Adrenal gland (tissue), 12 donors: ENCODE measurements around the gene FAM89B. TPM values are rescaled to one million over a fixed set of nuclear protein-coding genes. Genes with fewer than 3 reads are reported as not detected.

Source experiments
- DNase-seq, 7 donors: peaks; one replicate each; pipeline ENCODE4 v3.0.0-alpha.2; 2019 to 2020
- H3K27ac ChIP-seq, 5 donors: fragments of 200-600 bp; sonication (generic) in 4 of 5; 1 replicate in 3 of 5; 2 replicates in 2 of 5; pipeline versions ENCODE4 v1.5.1 to v1.8.0; 2016 to 2020; ENCODE audit warnings: mild to moderate bottlenecking in 1 of 5
- H3K27me3 ChIP-seq: fragments of 200-600 bp; 2 replicates; pipeline ENCODE4 v1.8.0; 2021
- H3K36me3 ChIP-seq, 2 donors: fragments of 200-600 bp; replicated peaks in 1 of 2; 1 replicate in 1 of 2; 2 replicates in 1 of 2; pipeline versions ENCODE4 v1.5.1 to v1.8.0; 2018 to 2022
- H3K4me1 ChIP-seq, 2 donors: fragments of 200-600 bp; replicated peaks in 1 of 2; 1 replicate in 1 of 2; 2 replicates in 1 of 2; pipeline versions ENCODE4 v1.5.1 to v1.8.0; 2018 to 2021
- H3K4me3 ChIP-seq, 4 donors: fragments of 200-600 bp; sonication (generic) in 3 of 4; one replicate each; pipeline ENCODE4 v1.5.1; 2016 to 2018
- H3K9me3 ChIP-seq, 3 donors: fragments of 200-600 bp; sonication (generic) in 1 of 3; replicated peaks in 1 of 3; 1 replicate in 2 of 3; 2 replicates in 1 of 3; pipeline versions ENCODE4 v1.5.1 to v1.8.0; 2016 to 2021
- CTCF ChIP-seq, 6 experiments: fragments of 450-650 bp in 4 of 6; fragments of 200-600 bp in 2 of 6; sonication (generic) in 1 of 6; IDR thresholded peaks; 1 replicate in 5 of 6; 2 replicates in 1 of 6; pipeline versions ENCODE4 v1.5.1 to v1.8.0; 2016 to 2021; ENCODE audit warnings: antibody characterized with exemption in 6 of 6, mild to moderate bottlenecking in 2 of 6, moderate library complexity in 1 of 6
- POLR2A ChIP-seq, 2 donors: fragments of 450-650 bp; IDR thresholded peaks; one replicate each; pipeline ENCODE4 v1.6.1; 2017; ENCODE audit warnings: antibody characterized with exemption in 2 of 2, mild to moderate bottlenecking in 2 of 2, moderate library complexity in 1 of 2
- WGBS, 4 donors: extraction: QIAGEN DNeasy Blood & Tissue Kit in 2 of 4; methylation state at CpG; one replicate each; pipeline versions ENCODE4 v1.1.5 to v1.1.7; 2013 to 2017; 5-methylcytosine and 5-hydroxymethylcytosine counted together
- intact Hi-C, 2 donors: fragments of 100-400 bp; cut with DNase I; formaldehyde crosslinking; loops; one replicate each; pipeline versions ENCODE4 v1.14.1 to v1.15.0; 2022 to 2023
- polyA plus RNA-seq, 3 donors: library from polyadenylated mRNA; stranded (reverse); fragments of 200-250 nt in 2 of 3; fragments of 350-450 nt in 1 of 3; fragmentation: Illumina TruSeq in 1 of 3; extraction: RNeasy Lipid Tissue Mini Kit (QIAGEN cat#74804) in 1 of 3; gene quantifications; one replicate each; pipeline ENCODE4 v1.2.3, GENCODE V29; 2013 to 2014
- total RNA-seq, 9 donors: library from RNA; depleted of rRNA in 4 of 9; stranded (reverse); fragments of >200 nt in 4 of 9; fragments of 120-200 nt in 1 of 9; fragmentation: NEBNext Ultra II Directional in 1 of 9; extraction: Animal tissue kit (Norgen Biotek cat#: 25700) in 1 of 9; gene quantifications; one replicate each; pipeline versions ENCODE4 v1.1.0 to v1.2.4, GENCODE V29; 2013 to 2023
- donor health status: healthy with polysubstance abuse.
- donor health status: Bipolar disorder and iron deficiency.
- donor health status: DM: yes; HTN: yes; CAD: no.
- donor health status: DM: no; HTN: no; CAD: no.
- donor health status: DM: no; HTN: no; CAD: no.
- donor health status: DM: yes; HTN: yes; CAD: no.

Gene FAM89B
- total and polyA plus RNA-seq, 12 donors: 7.0 to 77.1 (median 45.9) TPM

GRCh38 chr11:65558930-65559509 is 13.3 kb upstream of the FAM89B start:
- H3K4me1 ChIP-seq: peaks cover 40 to 61% of the 10 kb centered on the region in 2 donors
- no peaks in the 10 kb centered on the region for H3K9me3 ChIP-seq
- peak overlapping the region; percentile 86 to 96 (median 88) for H3K27ac ChIP-seq
- 24 to 71% (median 32%) methylated on average over 5 to 19 of the region's 19 CpGs for WGBS, 4 donors
- peak overlapping the region in 1 of 4 donors; percentile 82 for H3K4me3 ChIP-seq
- intact Hi-C loops: no loop called here
- peak in 5 of 7 donors; percentile 66 to 76 (median 69) for DNase-seq
- no peaks in the 10 kb centered on the region for H3K27me3 ChIP-seq
- TF ChIP-seq CTCF (IDR thresholded peaks at IDR 0.05) (no peak), POLR2A (IDR thresholded peaks at IDR 0.05) (no peak)
- H3K36me3 ChIP-seq: peaks cover 0 to under 1% of the 10 kb centered on the region in 2 donors

GRCh38 chr11:65559535-65559934 is 12.8 kb upstream of the FAM89B start:
- H3K27ac ChIP-seq: peak overlapping the region in 4 of 5 donors; percentile 86 to 96 (median 90)
- intact Hi-C loops: no loop called here
- no peak overlapping the region for H3K4me3 ChIP-seq
- DNase-seq: no peak
- no peaks in the 10 kb centered on the region for H3K27me3 ChIP-seq
- WGBS, 4 donors: 56 to 80% (median 66%) methylated on average over 1 to 5 of the region's 5 CpGs
- H3K4me1 ChIP-seq: peaks cover 40 to 58% of the 10 kb centered on the region in 2 donors
- TF ChIP-seq CTCF (IDR thresholded peaks at IDR 0.05): no peak
- no peak for TF ChIP-seq POLR2A (IDR thresholded peaks at IDR 0.05)
- no peaks in the 10 kb centered on the region for H3K36me3 ChIP-seq
- H3K9me3 ChIP-seq: no peaks in the 10 kb centered on the region

GRCh38 chr11:65559951-65560537 is 12.3 kb upstream of the FAM89B start:
- H3K27ac ChIP-seq: peak overlapping the region in 3 of 5 donors; percentile 86 to 96 (median 93)
- peaks cover 38 to 54% of the 10 kb centered on the region in 2 donors for H3K4me1 ChIP-seq
- no peaks in the 10 kb centered on the region for H3K9me3 ChIP-seq
- TF ChIP-seq CTCF (IDR thresholded peaks at IDR 0.05) (no peak), POLR2A (IDR thresholded peaks at IDR 0.05) (no peak)
- H3K36me3 ChIP-seq: no peaks in the 10 kb centered on the region
- DNase-seq: peak in 3 of 7 donors; percentile 54 to 65 (median 63)
- no peak overlapping the region for H3K4me3 ChIP-seq
- 32 to 41% (median 39%) methylated on average over 5 of the region's 5 CpGs for WGBS, 4 donors
- H3K27me3 ChIP-seq: no peaks in the 10 kb centered on the region
- intact Hi-C loops: no loop called here

GRCh38 chr11:65560555-65561418 is 11.6 kb upstream of the FAM89B start:
- H3K4me1 ChIP-seq: peaks cover 34 to 54% of the 10 kb centered on the region in 2 donors
- H3K4me3 ChIP-seq: no peak overlapping the region
- WGBS, 4 donors: 19 to 30% (median 29%) methylated on average over 10 to 15 of the region's 15 CpGs
- no peaks in the 10 kb centered on the region for H3K9me3 ChIP-seq
- TF ChIP-seq POLR2A (IDR thresholded peaks at IDR 0.05): no peak
- TF ChIP-seq CTCF (IDR thresholded peaks at IDR 0.05): no peak
- H3K36me3 ChIP-seq: no peaks in the 10 kb centered on the region
- DNase-seq: peak in 4 of 7 donors; percentile 49 to 78 (median 62)
- intact Hi-C loops: no loop called here
- peak overlapping the region in 2 of 5 donors; percentile 93 to 96 for H3K27ac ChIP-seq
- H3K27me3 ChIP-seq: no peaks in the 10 kb centered on the region
